ENCODE measurements around the gene ARID3A. TPM values are rescaled to one million over a fixed set of nuclear protein-coding genes. Genes with fewer than 3 reads are reported as not detected.

ARID3A gene
- total RNA-seq, 1 experiment from 2014 or later, result 10.2 TPM

- no TSS peak for BruUV-seq (replicated peaks)
- peak overlapping the region; percentile 13 for H3K4me3 Mint-ChIP-seq (ENCODE audit: unreplicated experiment)
Measured at GRCh38 chr19:958967-959855, 33.4 kb downstream of the ARID3A start.

GRCh38 chr19:960020-960419 is 34.2 kb downstream of the ARID3A start:
- H3K27ac Mint-ChIP-seq (ENCODE audit: low read depth, unreplicated experiment), result no peak overlapping the region
- H3K36me3 Mint-ChIP-seq (ENCODE audit: insufficient read depth, unreplicated experiment), result peaks cover 14% of the 10 kb centered on the region
- CTCF ChIA-PET, result interaction anchor here (0.9 kb wide), 1 partner anchor 22 kb away, joined by 3 read pairs; no protein-coding TSS in a partner anchor

More at GRCh38 chr19:958967-959855, 33.4 kb downstream of the ARID3A start:
- Mint-ChIP-seq H3K4me1 (ENCODE audit: insufficient read depth, unreplicated experiment) (peaks cover 16% of the 10 kb centered on the region), H3K9me3 (ENCODE audit: unreplicated experiment) (no peaks in the 10 kb centered on the region), H3K27me3 (ENCODE audit: insufficient read depth, unreplicated experiment) (no peaks in the 10 kb centered on the region), H3K27ac (ENCODE audit: low read depth, unreplicated experiment) (no peak overlapping the region), H3K36me3 (ENCODE audit: insufficient read depth, unreplicated experiment) (peaks cover 10% of the 10 kb centered on the region)
- intact Hi-C loops (cut with micrococcal nuclease), result loop anchor here (2.0 kb wide), 1 partner anchor 18 kb away; no protein-coding TSS in a partner anchor
- peak; percentile 69 for DNase-seq (ENCODE audit: unreplicated experiment)
- TF ChIP-seq CTCF (IDR thresholded peaks at IDR 0.05; ENCODE audit: unreplicated experiment), result no peak
- ChIA-PET CTCF (interaction anchor here (0.7 to 0.9 kb wide), 2 partner anchors 23 to 75 kb away, joined by 3 read pairs; no protein-coding TSS in a partner anchor), POLR2A (interaction anchor here (0.7 kb wide), 1 partner anchor 175 kb away, joined by 3 read pairs; no protein-coding TSS in a partner anchor)

GRCh38 chr19:960601-960938 is 34.7 kb downstream of the ARID3A start:
- Mint-ChIP-seq H3K27ac (ENCODE audit: low read depth, unreplicated experiment) (no peak overlapping the region), H3K4me3 (ENCODE audit: unreplicated experiment) (no peak overlapping the region), H3K9me3 (ENCODE audit: unreplicated experiment) (no peaks in the 10 kb centered on the region), H3K36me3 (ENCODE audit: insufficient read depth, unreplicated experiment) (peaks cover 18% of the 10 kb centered on the region), H3K27me3 (ENCODE audit: insufficient read depth, unreplicated experiment) (no peaks in the 10 kb centered on the region), H3K4me1 (ENCODE audit: insufficient read depth, unreplicated experiment) (peaks cover 16% of the 10 kb centered on the region)
- ChIA-PET CTCF (no interaction called here), POLR2A (no interaction called here)
- intact Hi-C loops (cut with micrococcal nuclease), result no loop called here
- no TSS peak for BruUV-seq (replicated peaks)
- TF ChIP-seq CTCF (IDR thresholded peaks at IDR 0.05; ENCODE audit: unreplicated experiment), result no peak
- no peak for DNase-seq (ENCODE audit: unreplicated experiment)

More at GRCh38 chr19:960020-960419, 34.2 kb downstream of the ARID3A start:
- Mint-ChIP-seq H3K4me3 (ENCODE audit: unreplicated experiment) (no peak overlapping the region), H3K4me1 (ENCODE audit: insufficient read depth, unreplicated experiment) (peaks cover 16% of the 10 kb centered on the region), H3K9me3 (ENCODE audit: unreplicated experiment) (no peaks in the 10 kb centered on the region), H3K27me3 (ENCODE audit: insufficient read depth, unreplicated experiment) (no peaks in the 10 kb centered on the region)
- DNase-seq (ENCODE audit: unreplicated experiment), result no peak
- BruUV-seq (replicated peaks), result no TSS peak
- POLR2A ChIA-PET, result interaction anchor here (0.7 kb wide), 1 partner anchor 176 kb away, joined by 3 read pairs; no protein-coding TSS in a partner anchor
- intact Hi-C loops (cut with micrococcal nuclease), result no loop called here
- no peak for TF ChIP-seq CTCF (IDR thresholded peaks at IDR 0.05; ENCODE audit: unreplicated experiment)

- peaks cover 16% of the 10 kb centered on the region for H3K4me1 Mint-ChIP-seq (ENCODE audit: insufficient read depth, unreplicated experiment)
- intact Hi-C loops (cut with micrococcal nuclease), result no loop called here
- BruUV-seq (replicated peaks), result no TSS peak
- H3K27me3 Mint-ChIP-seq (ENCODE audit: insufficient read depth, unreplicated experiment), result no peaks in the 10 kb centered on the region
- peak; percentile 36 for DNase-seq (ENCODE audit: unreplicated experiment)
- ChIA-PET CTCF (interaction anchor here (0.6 to 1.2 kb wide), 5 partner anchors 20 to 444 kb away, joined by 3 to 8 read pairs (median 3); no protein-coding TSS in a partner anchor), POLR2A (no interaction called here)
- TF ChIP-seq CTCF (IDR thresholded peaks at IDR 0.05; ENCODE audit: unreplicated experiment), result no peak
- no peaks in the 10 kb centered on the region for H3K9me3 Mint-ChIP-seq (ENCODE audit: unreplicated experiment)
- H3K4me3 Mint-ChIP-seq (ENCODE audit: unreplicated experiment), result no peak overlapping the region
- no peak overlapping the region for H3K27ac Mint-ChIP-seq (ENCODE audit: low read depth, unreplicated experiment)
- H3K36me3 Mint-ChIP-seq (ENCODE audit: insufficient read depth, unreplicated experiment), result peaks cover 32% of the 10 kb centered on the region
Measured at GRCh38 chr19:961866-962620, 36.2 kb downstream of the ARID3A start.
